A549 (cell line): Measurements from ENCODE around the gene CMTM7.

Source experiments
- CHD4 ChIP-seq: fragments of 200-600 bp; sonication (generic); IDR thresholded peaks from 2 replicates; pipeline ENCODE4 v1.6.1; 2016; ENCODE audit warnings: antibody characterized with exemption, mild to moderate bottlenecking, borderline replicate concordance
- JUNB ChIP-seq: fragments of >200 bp; sonication (Bioruptor Twin); formaldehyde crosslinking; IDR thresholded peaks from 2 replicates; pipeline ENCODE4 v1.6.1; 2016
- MYC ChIP-seq: IDR thresholded peaks from 2 replicates; pipeline ENCODE4 v1.6.1; 2012; ENCODE audit warnings: mild to moderate bottlenecking, inconsistent platforms, low read length, improper control_type of control experiment, borderline replicate concordance
- NPAS2 ChIP-seq: fragments of 250-450 bp; sonication (Bioruptor Pico); IDR thresholded peaks from 2 replicates; pipeline ENCODE4 v1.8.0; 2022; ENCODE audit warnings: mild to moderate bottlenecking, moderate library complexity, borderline replicate concordance
- NR3C1 ChIP-seq: fragments of >200 bp; sonication (Bioruptor Twin); formaldehyde crosslinking; IDR thresholded peaks from 3 replicates; pipeline ENCODE4 v1.6.1; 2017
- POLR2A ChIP-seq: IDR thresholded peaks from 2 replicates; pipeline ENCODE4 v1.6.1; 2012; ENCODE audit warnings: mild to moderate bottlenecking, low read length
- POLR2AphosphoS2 ChIP-seq: conservative IDR thresholded peaks from 2 replicates; pipeline ENCODE4 v1.6.1; 2012; ENCODE audit warnings: low read length, improper control_type of control experiment, inconsistent platforms
- SREBF2 ChIP-seq: fragments of 450-650 bp; IDR thresholded peaks from 2 replicates; pipeline ENCODE4 v1.6.1; 2014; ENCODE audit warnings: mild to moderate bottlenecking, moderate library complexity
- ZC3H11A ChIP-seq: fragments of 450-650 bp; IDR thresholded peaks from 2 replicates; pipeline ENCODE4 v1.6.1; 2014; ENCODE audit warnings: antibody characterized with exemption, mild to moderate bottlenecking
- ZNF302 ChIP-seq: fragments of 250-450 bp; sonication (Bioruptor Pico); IDR thresholded peaks from 2 replicates; pipeline ENCODE4 v1.9.0; 2021; ENCODE audit warnings: inconsistent platforms, mild to moderate bottlenecking, moderate library complexity
- TF ChIP-seq, protein P1 (sequence below): fragments of >200 bp; sonication (Bioruptor Twin); formaldehyde crosslinking; IDR thresholded peaks from 3 replicates; pipeline ENCODE4 v1.5.1; 2016
- TF ChIP-seq, protein P2 (sequence below): fragments of >200 bp; sonication (Bioruptor Twin); formaldehyde crosslinking; IDR thresholded peaks from 3 replicates; pipeline ENCODE4 v1.6.1; 2016

DNA sequence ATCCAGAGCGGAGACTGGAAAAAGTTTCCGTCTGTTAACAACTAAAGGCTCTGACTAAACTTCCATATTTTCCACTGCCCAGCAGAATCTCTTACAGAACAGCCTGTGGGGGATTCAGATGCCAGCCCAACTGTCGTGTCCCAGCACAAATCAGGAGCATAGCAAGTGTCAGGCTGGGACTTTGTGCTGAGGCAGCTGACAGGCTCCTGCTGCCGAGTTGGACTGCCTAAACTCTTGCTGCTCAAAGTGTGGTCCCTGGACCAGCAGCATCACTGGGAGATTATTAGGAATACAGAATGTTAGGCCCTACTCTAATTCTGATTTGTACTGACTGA, 31.2 kb upstream of the CMTM7 start:
- TF ChIP-seq POLR2AphosphoS2: no peak
- no peak for TF ChIP-seq POLR2A
- TF ChIP-seq, protein P1, sequence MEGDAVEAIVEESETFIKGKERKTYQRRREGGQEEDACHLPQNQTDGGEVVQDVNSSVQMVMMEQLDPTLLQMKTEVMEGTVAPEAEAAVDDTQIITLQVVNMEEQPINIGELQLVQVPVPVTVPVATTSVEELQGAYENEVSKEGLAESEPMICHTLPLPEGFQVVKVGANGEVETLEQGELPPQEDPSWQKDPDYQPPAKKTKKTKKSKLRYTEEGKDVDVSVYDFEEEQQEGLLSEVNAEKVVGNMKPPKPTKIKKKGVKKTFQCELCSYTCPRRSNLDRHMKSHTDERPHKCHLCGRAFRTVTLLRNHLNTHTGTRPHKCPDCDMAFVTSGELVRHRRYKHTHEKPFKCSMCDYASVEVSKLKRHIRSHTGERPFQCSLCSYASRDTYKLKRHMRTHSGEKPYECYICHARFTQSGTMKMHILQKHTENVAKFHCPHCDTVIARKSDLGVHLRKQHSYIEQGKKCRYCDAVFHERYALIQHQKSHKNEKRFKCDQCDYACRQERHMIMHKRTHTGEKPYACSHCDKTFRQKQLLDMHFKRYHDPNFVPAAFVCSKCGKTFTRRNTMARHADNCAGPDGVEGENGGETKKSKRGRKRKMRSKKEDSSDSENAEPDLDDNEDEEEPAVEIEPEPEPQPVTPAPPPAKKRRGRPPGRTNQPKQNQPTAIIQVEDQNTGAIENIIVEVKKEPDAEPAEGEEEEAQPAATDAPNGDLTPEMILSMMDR: no peak
- TF ChIP-seq MYC: no peak
- no peak for TF ChIP-seq ZC3H11A
- no peak for TF ChIP-seq JUNB
- no peak for TF ChIP-seq NPAS2 (CRISPR knock-in tag)
- TF ChIP-seq NR3C1: no peak
- TF ChIP-seq ZNF302 (CRISPR knock-in tag): no peak
- no peak for TF ChIP-seq SREBF2
- no peak for TF ChIP-seq CHD4
- TF ChIP-seq, protein P2, sequence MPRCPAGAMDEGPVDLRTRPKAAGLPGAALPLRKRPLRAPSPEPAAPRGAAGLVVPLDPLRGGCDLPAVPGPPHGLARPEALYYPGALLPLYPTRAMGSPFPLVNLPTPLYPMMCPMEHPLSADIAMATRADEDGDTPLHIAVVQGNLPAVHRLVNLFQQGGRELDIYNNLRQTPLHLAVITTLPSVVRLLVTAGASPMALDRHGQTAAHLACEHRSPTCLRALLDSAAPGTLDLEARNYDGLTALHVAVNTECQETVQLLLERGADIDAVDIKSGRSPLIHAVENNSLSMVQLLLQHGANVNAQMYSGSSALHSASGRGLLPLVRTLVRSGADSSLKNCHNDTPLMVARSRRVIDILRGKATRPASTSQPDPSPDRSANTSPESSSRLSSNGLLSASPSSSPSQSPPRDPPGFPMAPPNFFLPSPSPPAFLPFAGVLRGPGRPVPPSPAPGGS: no peak
